ENCODE measurements around the gene PCBP3.
"Not testable (repeated sequence)": the region's sequence is repeated elsewhere in the genome, so short reads cannot be mapped to it uniquely, and the experiment has no call there.

The PCBP3 gene

GRCh38 chr21:45809421-45809820 is 165.9 kb downstream of the PCBP3 start:
- no peak for DNase-seq (ENCODE audit: low read depth)

GRCh38 chr21:45811136-45811535 is 167.6 kb downstream of the PCBP3 start:
- no peak for DNase-seq (ENCODE audit: low read depth)

GRCh38 chr21:45814210-45814940 is 170.8 kb downstream of the PCBP3 start:
- DNase-seq (ENCODE audit: low read depth) = not testable (repeated sequence)

- DNase-seq (ENCODE audit: low read depth) = not testable (repeated sequence)
Observed at GRCh38 chr21:45815781-45816180, 172.3 kb downstream of the PCBP3 start.

- DNase-seq (ENCODE audit: low read depth) = no peak
Observed at GRCh38 chr21:45816794-45817193, 173.3 kb downstream of the PCBP3 start.

GRCh38 chr21:45817345-45817744 is 173.8 kb downstream of the PCBP3 start:
- no peak for DNase-seq (ENCODE audit: low read depth)

GRCh38 chr21:45818276-45818903 is 174.9 kb downstream of the PCBP3 start:
- DNase-seq (ENCODE audit: low read depth) = peak; percentile 7

- DNase-seq (ENCODE audit: low read depth) = peak; percentile 61
Observed at GRCh38 chr21:45818904-45819285, 175.4 kb downstream of the PCBP3 start.

- DNase-seq (ENCODE audit: low read depth) = no peak
Observed at GRCh38 chr21:45819478-45820170, 176.1 kb downstream of the PCBP3 start.

GRCh38 chr21:45820171-45821091 is 176.9 kb downstream of the PCBP3 start:
- DNase-seq (ENCODE audit: low read depth) = peak; percentile 63

GRCh38 chr21:45821315-45821962 is 177.9 kb downstream of the PCBP3 start:
- no peak for DNase-seq (ENCODE audit: low read depth)

- no peak for DNase-seq (ENCODE audit: low read depth)
Observed at GRCh38 chr21:45821998-45822397, 178.5 kb downstream of the PCBP3 start.

- DNase-seq (ENCODE audit: low read depth) = no peak
Observed at GRCh38 chr21:45822429-45823099, 179.0 kb downstream of the PCBP3 start.

- no peak for DNase-seq (ENCODE audit: low read depth)
Observed at GRCh38 chr21:45823100-45823681, 179.7 kb downstream of the PCBP3 start.

- no peak for DNase-seq (ENCODE audit: low read depth)
Observed at GRCh38 chr21:45824546-45825215, 181.2 kb downstream of the PCBP3 start.

- no peak for DNase-seq (ENCODE audit: low read depth)
Observed at GRCh38 chr21:45825219-45825618, 181.7 kb downstream of the PCBP3 start.

- no peak for DNase-seq (ENCODE audit: low read depth)
Observed at GRCh38 chr21:45826676-45827301, 183.3 kb downstream of the PCBP3 start.

- no peak for DNase-seq (ENCODE audit: low read depth)
Observed at GRCh38 chr21:45827302-45827692, 183.8 kb downstream of the PCBP3 start.

GRCh38 chr21:45827881-45828579 is 184.5 kb downstream of the PCBP3 start:
- DNase-seq (ENCODE audit: low read depth) = no peak
